ENCODE results near the gene ARL2BP.
"Not testable (repeated sequence)": the region's sequence is repeated elsewhere in the genome, so short reads cannot be mapped to it uniquely, and the experiment has no call there.

ARL2BP gene

GRCh38 chr16:57244767-57245471 is at the start of gene ARL2BP:
TSS of gene ARL2BP (plus strand) at chr16:57245259. CDS start at chr16:57245368, 109 bp downstream.
- Histone ChIP-seq H3K4me3 (ENCODE audit: low read depth, low read length) (peak within 1 kb of the TSS; percentile 92), H3K27me3 (ENCODE audit: insufficient read depth, low read length) (no peaks in the 10 kb centered on the region), H3K27ac (ENCODE audit: low read depth, low read length) (peak within 1 kb of the TSS; percentile 78), H3K79me2 (ENCODE audit: control insufficient read depth, insufficient read depth, low read length, unreplicated experiment) (peaks cover 11% of the 10 kb centered on the region), H3K4me1 (ENCODE audit: control insufficient read depth, insufficient read depth, low read length, unreplicated experiment) (peaks cover 4% of the 10 kb centered on the region), H2AFZ (ENCODE audit: low read length, unreplicated experiment) (peak within 1 kb of the TSS; percentile 93), H3K36me3 (ENCODE audit: insufficient read depth, low read length) (peaks cover 22% of the 10 kb centered on the region)

GRCh38 chr16:57196286-57196685 is 48.8 kb upstream of the ARL2BP start:
- peaks cover 56% of the 10 kb centered on the region for H3K4me1 ChIP-seq (ENCODE audit: control insufficient read depth, insufficient read depth, low read length, unreplicated experiment)

GRCh38 chr16:57196753-57197152 is 48.3 kb upstream of the ARL2BP start:
- H3K27ac ChIP-seq (ENCODE audit: low read depth, low read length), result peak overlapping the region; percentile 51
- H3K4me3 ChIP-seq (ENCODE audit: low read depth, low read length), result no peak overlapping the region
- peaks cover 52% of the 10 kb centered on the region for H3K4me1 ChIP-seq (ENCODE audit: control insufficient read depth, insufficient read depth, low read length, unreplicated experiment)
- no peaks in the 10 kb centered on the region for H3K36me3 ChIP-seq (ENCODE audit: insufficient read depth, low read length)
- H3K27me3 ChIP-seq (ENCODE audit: insufficient read depth, low read length), result no peaks in the 10 kb centered on the region
- H2AFZ ChIP-seq (ENCODE audit: low read length, unreplicated experiment), result no peak overlapping the region
- peaks cover 64% of the 10 kb centered on the region for H3K79me2 ChIP-seq (ENCODE audit: control insufficient read depth, insufficient read depth, low read length, unreplicated experiment)

More at GRCh38 chr16:57196286-57196685, 48.8 kb upstream of the ARL2BP start:
- H3K27me3 ChIP-seq (ENCODE audit: insufficient read depth, low read length), result no peaks in the 10 kb centered on the region
- peak overlapping the region; percentile 14; the same call in 1 of the 2 replicates for H3K4me3 ChIP-seq (ENCODE audit: low read depth, low read length)
- H3K36me3 ChIP-seq (ENCODE audit: insufficient read depth, low read length), result no peaks in the 10 kb centered on the region
- H3K27ac ChIP-seq (ENCODE audit: low read depth, low read length), result peak overlapping the region; percentile 51
- H3K79me2 ChIP-seq (ENCODE audit: control insufficient read depth, insufficient read depth, low read length, unreplicated experiment), result peaks cover 67% of the 10 kb centered on the region
- H2AFZ ChIP-seq (ENCODE audit: low read length, unreplicated experiment), result no peak overlapping the region

- Histone ChIP-seq H3K4me1 (ENCODE audit: control insufficient read depth, insufficient read depth, low read length, unreplicated experiment) (peaks cover 20% of the 10 kb centered on the region), H3K79me2 (ENCODE audit: control insufficient read depth, insufficient read depth, low read length, unreplicated experiment) (peaks cover 45% of the 10 kb centered on the region), H3K36me3 (ENCODE audit: insufficient read depth, low read length) (peaks cover 11% of the 10 kb centered on the region; the same call in 1 of the 2 replicates)
- not testable (repeated sequence) for H2AFZ ChIP-seq (ENCODE audit: low read length, unreplicated experiment); H3K27ac ChIP-seq (ENCODE audit: low read depth, low read length); H3K27me3 ChIP-seq (ENCODE audit: insufficient read depth, low read length); H3K4me3 ChIP-seq (ENCODE audit: low read depth, low read length)
These were observed 44.7 kb upstream of the ARL2BP start for GRCh38 chr16:57200321-57200720.

- H3K4me3 ChIP-seq (ENCODE audit: low read depth, low read length), result not testable (repeated sequence)
- Histone ChIP-seq H3K36me3 (ENCODE audit: insufficient read depth, low read length) (peaks cover 17% of the 10 kb centered on the region; the same call in 1 of the 2 replicates), H3K79me2 (ENCODE audit: control insufficient read depth, insufficient read depth, low read length, unreplicated experiment) (peaks cover 39% of the 10 kb centered on the region)
These were observed 44.1 kb upstream of the ARL2BP start for GRCh38 chr16:57200926-57201325.

GRCh38 chr16:57202095-57202886 is 42.8 kb upstream of the ARL2BP start:
- Histone ChIP-seq H3K36me3 (ENCODE audit: insufficient read depth, low read length) (peaks cover 23% of the 10 kb centered on the region), H3K27me3 (ENCODE audit: insufficient read depth, low read length) (no peaks in the 10 kb centered on the region), H3K4me1 (ENCODE audit: control insufficient read depth, insufficient read depth, low read length, unreplicated experiment) (peaks cover 5% of the 10 kb centered on the region), H2AFZ (ENCODE audit: low read length, unreplicated experiment) (no peak overlapping the region), H3K79me2 (ENCODE audit: control insufficient read depth, insufficient read depth, low read length, unreplicated experiment) (peaks cover 25% of the 10 kb centered on the region), H3K4me3 (ENCODE audit: low read depth, low read length) (no peak overlapping the region), H3K27ac (ENCODE audit: low read depth, low read length) (no peak overlapping the region)

More at GRCh38 chr16:57200926-57201325, 44.1 kb upstream of the ARL2BP start:
- not testable (repeated sequence) for H2AFZ ChIP-seq (ENCODE audit: low read length, unreplicated experiment); H3K27ac ChIP-seq (ENCODE audit: low read depth, low read length); H3K27me3 ChIP-seq (ENCODE audit: insufficient read depth, low read length)
- H3K4me1 ChIP-seq (ENCODE audit: control insufficient read depth, insufficient read depth, low read length, unreplicated experiment), result peaks cover 17% of the 10 kb centered on the region

GRCh38 chr16:57203451-57203850 is 41.6 kb upstream of the ARL2BP start:
- H3K4me3 ChIP-seq (ENCODE audit: low read depth, low read length), result no peak overlapping the region
- no peak overlapping the region for H3K27ac ChIP-seq (ENCODE audit: low read depth, low read length)
- peaks cover 5% of the 10 kb centered on the region for H3K4me1 ChIP-seq (ENCODE audit: control insufficient read depth, insufficient read depth, low read length, unreplicated experiment)
- no peak overlapping the region for H2AFZ ChIP-seq (ENCODE audit: low read length, unreplicated experiment)
- H3K36me3 ChIP-seq (ENCODE audit: insufficient read depth, low read length), result peaks cover 30% of the 10 kb centered on the region
- peaks cover 18% of the 10 kb centered on the region for H3K79me2 ChIP-seq (ENCODE audit: control insufficient read depth, insufficient read depth, low read length, unreplicated experiment)
- no peaks in the 10 kb centered on the region for H3K27me3 ChIP-seq (ENCODE audit: insufficient read depth, low read length)

GRCh38 chr16:57204675-57205074 is 40.4 kb upstream of the ARL2BP start:
- H3K4me3 ChIP-seq (ENCODE audit: low read depth, low read length), result no peak overlapping the region
- H3K79me2 ChIP-seq (ENCODE audit: control insufficient read depth, insufficient read depth, low read length, unreplicated experiment), result peaks cover 10% of the 10 kb centered on the region
- no peaks in the 10 kb centered on the region for H3K27me3 ChIP-seq (ENCODE audit: insufficient read depth, low read length)
- H3K4me1 ChIP-seq (ENCODE audit: control insufficient read depth, insufficient read depth, low read length, unreplicated experiment), result no peaks in the 10 kb centered on the region
- H3K27ac ChIP-seq (ENCODE audit: low read depth, low read length), result no peak overlapping the region
- peaks cover 36% of the 10 kb centered on the region for H3K36me3 ChIP-seq (ENCODE audit: insufficient read depth, low read length)
- no peak overlapping the region for H2AFZ ChIP-seq (ENCODE audit: low read length, unreplicated experiment)

- H3K4me3 ChIP-seq (ENCODE audit: low read depth, low read length), result no peak overlapping the region
These were observed 36.1 kb upstream of the ARL2BP start for GRCh38 chr16:57208926-57209325.

GRCh38 chr16:57209780-57210179 is 35.3 kb upstream of the ARL2BP start:
- H3K4me3 ChIP-seq (ENCODE audit: low read depth, low read length), result no peak overlapping the region
- H3K27me3 ChIP-seq (ENCODE audit: insufficient read depth, low read length), result no peaks in the 10 kb centered on the region
- peaks cover 62% of the 10 kb centered on the region for H3K36me3 ChIP-seq (ENCODE audit: insufficient read depth, low read length)
- H3K27ac ChIP-seq (ENCODE audit: low read depth, low read length), result no peak overlapping the region
- no peaks in the 10 kb centered on the region for H3K79me2 ChIP-seq (ENCODE audit: control insufficient read depth, insufficient read depth, low read length, unreplicated experiment)
- no peak overlapping the region for H2AFZ ChIP-seq (ENCODE audit: low read length, unreplicated experiment)
- no peaks in the 10 kb centered on the region for H3K4me1 ChIP-seq (ENCODE audit: control insufficient read depth, insufficient read depth, low read length, unreplicated experiment)

More at GRCh38 chr16:57208926-57209325, 36.1 kb upstream of the ARL2BP start:
- H3K79me2 ChIP-seq (ENCODE audit: control insufficient read depth, insufficient read depth, low read length, unreplicated experiment), result no peaks in the 10 kb centered on the region
- no peak overlapping the region for H2AFZ ChIP-seq (ENCODE audit: low read length, unreplicated experiment)
- H3K4me1 ChIP-seq (ENCODE audit: control insufficient read depth, insufficient read depth, low read length, unreplicated experiment), result no peaks in the 10 kb centered on the region
- peaks cover 60% of the 10 kb centered on the region for H3K36me3 ChIP-seq (ENCODE audit: insufficient read depth, low read length)
- H3K27me3 ChIP-seq (ENCODE audit: insufficient read depth, low read length), result no peaks in the 10 kb centered on the region
- H3K27ac ChIP-seq (ENCODE audit: low read depth, low read length), result no peak overlapping the region

All from ACC112 (cell line).